HG03342 (cell line): ENCODE measurements around the gene ANGEL1.

Source experiments
- ATAC-seq: cut with Tn5 transposase; IDR thresholded peaks from one replicate; pipeline ENCODE4 v1.9.1; 2021; ENCODE audit warnings: mild to moderate bottlenecking, moderate library complexity; ENCODE audit not compliant: unreplicated experiment

Gene ANGEL1

GRCh38 chr14:76812422-76813383 lies at the start of gene ANGEL1:
Gene ANGEL1 (minus strand): TSS chr14:76812882. CDS start chr14:76812827, 55 bp downstream.
- peak; percentile 80 for ATAC-seq

- ATAC-seq, result no peak
Measured at GRCh38 chr14:76861574-76862255, 49.0 kb upstream of the ANGEL1 start.

- ATAC-seq, result no peak
Measured at GRCh38 chr14:76856769-76857168, 44.1 kb upstream of the ANGEL1 start.

- ATAC-seq, result no peak
Measured at GRCh38 chr14:76855066-76855465, 42.4 kb upstream of the ANGEL1 start.

- no peak for ATAC-seq
Measured at GRCh38 chr14:76848879-76849278, 36.2 kb upstream of the ANGEL1 start.

GRCh38 chr14:76846331-76847047 lies 33.8 kb upstream of the ANGEL1 start:
- ATAC-seq, result no peak

- no peak for ATAC-seq
Measured at GRCh38 chr14:76844223-76844622, 31.5 kb upstream of the ANGEL1 start.

GRCh38 chr14:76842414-76842813 lies 29.7 kb upstream of the ANGEL1 start:
- ATAC-seq, result no peak

- no peak for ATAC-seq
Measured at GRCh38 chr14:76837524-76837923, 24.8 kb upstream of the ANGEL1 start.

GRCh38 chr14:76836029-76836630 lies 23.4 kb upstream of the ANGEL1 start:
- ATAC-seq, result no peak

- ATAC-seq, result no peak
Measured at GRCh38 chr14:76834241-76834661, 21.6 kb upstream of the ANGEL1 start.

- no peak for ATAC-seq
Measured at GRCh38 chr14:76833011-76833410, 20.3 kb upstream of the ANGEL1 start.

- ATAC-seq, result no peak
Measured at GRCh38 chr14:76832503-76832988, 19.9 kb upstream of the ANGEL1 start.

- no peak for ATAC-seq
Measured at GRCh38 chr14:76830556-76830955, 17.9 kb upstream of the ANGEL1 start.

- ATAC-seq, result no peak
Measured at GRCh38 chr14:76829650-76830421, 17.2 kb upstream of the ANGEL1 start.

GRCh38 chr14:76829013-76829365 lies 16.3 kb upstream of the ANGEL1 start:
- no peak for ATAC-seq

- no peak for ATAC-seq
Measured at GRCh38 chr14:76828339-76829012, 15.8 kb upstream of the ANGEL1 start.

- ATAC-seq, result no peak
Measured at GRCh38 chr14:76827696-76828296, 15.1 kb upstream of the ANGEL1 start.

GRCh38 chr14:76826122-76826521 lies 13.4 kb upstream of the ANGEL1 start, which contains the start of gene LRRC74A:
Gene LRRC74A (plus strand): TSS chr14:76826408. CDS start chr14:76826698, 290 bp downstream.
- ATAC-seq, result no peak
